Gastroesophageal sphincter (tissue), 4 donors: ENCODE results near the gene CDH23. TPM values are rescaled to one million over a fixed set of nuclear protein-coding genes. Genes with fewer than 3 reads are reported as not detected.

Experiments used
- ATAC-seq: fragments of 150-250 bp; one replicate; pipeline ENCODE4 v1.9.1; 2016; ENCODE audit warnings: mild to moderate bottlenecking, moderate library complexity
- H3K27ac ChIP-seq, 4 donors: fragments of 200-600 bp; sonication (generic) in 3 of 4; 1 replicate in 3 of 4; 2 replicates in 1 of 4; pipeline ENCODE4 v1.5.1; 2016 to 2019
- H3K27me3 ChIP-seq: fragments of 200-600 bp; sonication (generic); one replicate; pipeline ENCODE4 v1.5.1; 2019
- H3K36me3 ChIP-seq, 2 donors: fragments of 200-600 bp; sonication (generic); one replicate each; pipeline ENCODE4 v1.5.1; 2019; ENCODE audit warnings: control low read depth in 1 of 2
- H3K4me1 ChIP-seq, 3 donors: fragments of 200-600 bp; sonication (generic); 1 replicate in 2 of 3; 2 replicates in 1 of 3; pipeline ENCODE4 v1.5.1; 2016 to 2019; ENCODE audit warnings: control low read depth in 2 of 3
- H3K4me3 ChIP-seq, 2 donors: fragments of 200-600 bp; sonication (generic); one replicate each; pipeline ENCODE4 v1.5.1; 2019; ENCODE audit warnings: mild to moderate bottlenecking in 1 of 2, moderate library complexity in 1 of 2
- H3K9me3 ChIP-seq, 3 donors: fragments of 200-600 bp; sonication (generic); one replicate each; pipeline ENCODE4 v1.5.1; 2017 to 2019; ENCODE audit warnings: control low read depth in 2 of 3
- EP300 ChIP-seq: sonication (generic); formaldehyde crosslinking; IDR thresholded peaks from one replicate; pipeline ENCODE4 v1.6.1; 2017; ENCODE audit warnings: antibody characterized with exemption, mild to moderate bottlenecking
- POLR2A ChIP-seq, 2 donors: fragments of 450-650 bp; IDR thresholded peaks; one replicate each; pipeline ENCODE4 v1.6.1; 2017; ENCODE audit warnings: antibody characterized with exemption in 2 of 2, mild to moderate bottlenecking in 2 of 2, moderate library complexity in 1 of 2
- POLR2AphosphoS5 ChIP-seq: sonication (generic); formaldehyde crosslinking; IDR thresholded peaks from one replicate; pipeline ENCODE4 v1.6.1; 2017; ENCODE audit warnings: antibody characterized with exemption
- WGBS, 2 donors: methylation state at CpG; one replicate each; pipeline ENCODE4 v1.1.5; 2018; ENCODE audit warnings: low coverage in 1 of 2; 5-methylcytosine and 5-hydroxymethylcytosine counted together
- total RNA-seq, 4 donors: library from RNA; depleted of rRNA; stranded (reverse); fragments of >200 nt; gene quantifications; one replicate each; pipeline ENCODE4 v1.1.0, GENCODE V29; 2016
- TF ChIP-seq, protein P1 (sequence below), 4 experiments: fragments of 200-600 bp in 2 of 4; fragments of 450-650 bp in 2 of 4; sonication (generic) in 1 of 4; IDR thresholded peaks; one replicate each; pipeline ENCODE4 v1.5.1; 2017 to 2019; ENCODE audit warnings: antibody characterized with exemption in 4 of 4, mild to moderate bottlenecking in 2 of 4, moderate library complexity in 2 of 4

Gene CDH23
- total RNA-seq, 4 donors from 2014 or later = 5.1 to 33.5 (median 16.2) TPM

DNA sequence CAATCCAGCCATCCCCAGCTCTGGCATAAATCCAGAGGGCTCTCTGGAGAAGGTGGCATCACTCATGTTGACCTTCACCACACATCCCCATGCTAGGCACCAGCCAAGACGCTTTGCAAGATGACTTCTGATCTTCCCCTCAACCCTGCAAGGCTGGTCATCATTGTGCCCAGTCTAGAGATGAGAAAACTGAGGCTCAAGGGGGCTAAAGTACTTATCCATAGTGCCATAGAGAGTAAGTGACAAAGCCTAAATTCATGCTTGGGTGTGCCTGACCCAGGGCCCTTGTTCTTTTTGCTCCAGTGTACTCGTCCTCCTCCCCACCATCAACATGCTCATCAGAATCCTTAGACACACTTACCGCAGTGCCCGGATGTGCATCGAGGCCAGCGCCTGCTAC, 324.6 kb downstream of the CDH23 start:
- TF ChIP-seq, protein P1, sequence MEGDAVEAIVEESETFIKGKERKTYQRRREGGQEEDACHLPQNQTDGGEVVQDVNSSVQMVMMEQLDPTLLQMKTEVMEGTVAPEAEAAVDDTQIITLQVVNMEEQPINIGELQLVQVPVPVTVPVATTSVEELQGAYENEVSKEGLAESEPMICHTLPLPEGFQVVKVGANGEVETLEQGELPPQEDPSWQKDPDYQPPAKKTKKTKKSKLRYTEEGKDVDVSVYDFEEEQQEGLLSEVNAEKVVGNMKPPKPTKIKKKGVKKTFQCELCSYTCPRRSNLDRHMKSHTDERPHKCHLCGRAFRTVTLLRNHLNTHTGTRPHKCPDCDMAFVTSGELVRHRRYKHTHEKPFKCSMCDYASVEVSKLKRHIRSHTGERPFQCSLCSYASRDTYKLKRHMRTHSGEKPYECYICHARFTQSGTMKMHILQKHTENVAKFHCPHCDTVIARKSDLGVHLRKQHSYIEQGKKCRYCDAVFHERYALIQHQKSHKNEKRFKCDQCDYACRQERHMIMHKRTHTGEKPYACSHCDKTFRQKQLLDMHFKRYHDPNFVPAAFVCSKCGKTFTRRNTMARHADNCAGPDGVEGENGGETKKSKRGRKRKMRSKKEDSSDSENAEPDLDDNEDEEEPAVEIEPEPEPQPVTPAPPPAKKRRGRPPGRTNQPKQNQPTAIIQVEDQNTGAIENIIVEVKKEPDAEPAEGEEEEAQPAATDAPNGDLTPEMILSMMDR (IDR thresholded peaks at IDR 0.05) = no peak
- TF ChIP-seq EP300 (no peak), POLR2AphosphoS5 (no peak), POLR2A (IDR thresholded peaks at IDR 0.05) (no peak)
- H3K36me3 ChIP-seq = no peaks in the 10 kb centered on the region
- ATAC-seq = no peak
- WGBS, 2 donors = 93 to 97% methylated on average over 5 of the region's 6 CpGs
- H3K4me1 ChIP-seq = peaks cover 0 to 45% (median 25%) of the 10 kb centered on the region in 3 donors
- H3K27ac ChIP-seq = no peak overlapping the region
- no peaks in the 10 kb centered on the region for H3K27me3 ChIP-seq
- H3K9me3 ChIP-seq = no peaks in the 10 kb centered on the region
- no peak overlapping the region for H3K4me3 ChIP-seq

DNA sequence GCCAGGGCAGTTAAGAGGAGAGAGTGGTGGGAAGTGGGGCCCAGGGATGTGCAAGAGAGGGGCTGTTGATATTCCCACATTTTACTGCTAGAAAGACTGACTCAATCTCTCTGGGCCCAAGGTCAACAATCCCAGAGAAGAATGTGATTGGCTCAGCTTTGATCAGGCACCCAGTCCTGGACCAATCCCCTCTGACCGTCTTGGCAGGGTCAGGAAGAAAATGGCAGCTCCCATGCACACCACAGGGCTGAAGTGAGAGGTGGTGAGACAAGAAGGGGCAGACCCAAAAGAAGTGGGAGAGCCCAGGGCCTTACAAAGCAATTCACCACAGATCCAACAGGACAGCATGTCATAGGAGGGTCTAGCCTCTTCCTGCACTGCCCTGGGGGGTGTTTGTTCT, 326.1 kb downstream of the CDH23 start:
- Histone ChIP-seq H3K4me3 (no peak overlapping the region), H3K27me3 (no peaks in the 10 kb centered on the region), H3K4me1 (peaks cover 0 to 45% (median 19%) of the 10 kb centered on the region in 3 donors), H3K9me3 (no peaks in the 10 kb centered on the region), H3K27ac (no peak overlapping the region), H3K36me3 (no peaks in the 10 kb centered on the region)
- WGBS, 2 donors = 100% methylated on average over 1 of the region's 1 CpG; no CpG with 5 or more reads in 1 of the 2 donors
- no peak for TF ChIP-seq EP300
- TF ChIP-seq, protein P1 (IDR thresholded peaks at IDR 0.05) = no peak
- no peak for TF ChIP-seq POLR2A (IDR thresholded peaks at IDR 0.05)
- TF ChIP-seq POLR2AphosphoS5 = no peak
- no peak for ATAC-seq

DNA sequence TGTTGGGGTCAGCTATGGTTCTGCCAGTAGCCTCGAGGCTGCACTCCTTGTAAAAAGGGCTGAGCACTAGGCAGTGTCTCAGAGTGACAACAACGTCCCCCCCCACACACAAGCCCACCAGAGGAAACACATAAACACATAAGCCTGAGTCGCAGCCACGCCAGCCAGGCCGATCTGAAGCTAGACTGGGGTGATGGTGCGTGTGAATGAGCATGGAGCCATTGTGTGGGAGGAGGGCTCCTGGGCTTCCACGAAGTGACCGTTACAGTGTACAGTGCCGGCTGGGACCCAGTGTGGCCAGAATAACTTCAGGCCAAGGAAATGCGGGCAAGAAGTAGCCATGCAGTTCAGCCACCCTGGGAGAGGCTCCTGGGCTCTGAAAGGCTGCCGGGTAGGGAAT, 326.6 kb downstream of the CDH23 start:
- Histone ChIP-seq H3K27me3 (no peaks in the 10 kb centered on the region), H3K4me1 (peaks cover 0 to 45% (median 17%) of the 10 kb centered on the region in 3 donors), H3K36me3 (no peaks in the 10 kb centered on the region), H3K4me3 (no peak overlapping the region), H3K27ac (no peak overlapping the region), H3K9me3 (no peaks in the 10 kb centered on the region)
- ATAC-seq = no peak
- TF ChIP-seq, protein P1 (IDR thresholded peaks at IDR 0.05) = no peak
- no peak for TF ChIP-seq POLR2A (IDR thresholded peaks at IDR 0.05)
- no peak for TF ChIP-seq POLR2AphosphoS5
- no peak for TF ChIP-seq EP300
- 80 to 100% methylated on average over 1 of the region's 11 CpGs for WGBS, 2 donors

DNA sequence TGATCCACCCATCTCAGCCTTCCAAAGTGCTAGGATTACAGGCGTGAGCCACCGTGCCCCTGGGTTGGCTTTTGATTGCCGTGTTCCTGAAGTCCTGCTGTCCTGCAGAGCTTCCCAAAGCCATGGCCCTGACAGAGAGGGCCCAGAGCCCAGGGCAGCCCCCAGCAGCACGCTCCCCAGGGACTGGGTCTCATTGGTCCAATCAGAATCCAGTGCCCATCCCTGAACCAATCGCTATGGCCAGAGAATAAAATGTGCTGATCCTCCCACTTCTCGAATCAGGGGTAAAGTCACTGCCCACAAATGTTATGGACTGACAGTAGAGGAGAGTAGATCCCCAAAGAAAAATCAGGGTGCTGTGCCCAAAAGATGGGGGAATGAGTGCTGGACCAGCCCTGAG, 327.8 kb downstream of the CDH23 start:
- TF ChIP-seq EP300 (no peak), POLR2AphosphoS5 (no peak), POLR2A (IDR thresholded peaks at IDR 0.05) (no peak)
- TF ChIP-seq, protein P1 (IDR thresholded peaks at IDR 0.05) = no peak
- H3K4me3 ChIP-seq = no peak overlapping the region
- no peaks in the 10 kb centered on the region for H3K27me3 ChIP-seq
- WGBS, 2 donors = no CpG with 5 or more reads among the region's 6 CpGs
- H3K27ac ChIP-seq = no peak overlapping the region
- no peak for ATAC-seq
- no peaks in the 10 kb centered on the region for H3K9me3 ChIP-seq
- H3K36me3 ChIP-seq = no peaks in the 10 kb centered on the region
- peaks cover 0 to 45% (median 25%) of the 10 kb centered on the region in 3 donors for H3K4me1 ChIP-seq

DNA sequence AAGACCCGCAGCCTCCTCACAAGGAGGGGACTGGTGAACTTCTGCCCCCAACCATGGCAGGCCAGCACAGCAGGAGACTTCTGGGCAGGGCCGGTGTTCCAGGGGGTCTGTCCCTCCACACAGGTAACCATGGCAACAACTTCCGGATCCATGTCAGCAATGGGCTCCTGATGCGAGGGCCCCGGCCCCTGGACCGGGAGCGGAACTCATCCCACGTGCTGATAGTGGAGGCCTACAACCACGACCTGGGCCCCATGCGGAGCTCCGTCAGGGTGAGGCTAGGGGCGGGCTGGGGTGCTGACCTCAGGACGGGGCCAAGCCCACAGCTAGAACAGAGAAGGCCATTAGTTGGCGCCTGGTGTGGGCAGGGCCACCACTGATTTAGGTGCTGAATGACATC, 328.5 kb downstream of the CDH23 start:
- H3K9me3 ChIP-seq = no peaks in the 10 kb centered on the region
- TF ChIP-seq, protein P1 (IDR thresholded peaks at IDR 0.05) = no peak
- no peak for TF ChIP-seq POLR2A (IDR thresholded peaks at IDR 0.05)
- no peak for TF ChIP-seq EP300
- no peak for TF ChIP-seq POLR2AphosphoS5

More for the DNA sequence above, 328.5 kb downstream of the CDH23 start:
- no CpG with 5 or more reads among the region's 14 CpGs for WGBS, 2 donors
- no peak for ATAC-seq
- Histone ChIP-seq H3K27ac (no peak overlapping the region), H3K4me3 (no peak overlapping the region), H3K36me3 (no peaks in the 10 kb centered on the region), H3K4me1 (peaks cover 0 to 42% (median 25%) of the 10 kb centered on the region in 3 donors), H3K27me3 (no peaks in the 10 kb centered on the region)
